NCI-H1048 (cell line): Measurements from ENCODE around the gene ADAM10.
A peak's percentile ranks its signal among the peaks of the same experiment; 100 is the strongest.

Source experiments
- DNase-seq: peaks from one replicate; lab custom pipeline; 2025; lab: John Stamatoyannopoulos, UW

ADAM10 gene

DNA sequence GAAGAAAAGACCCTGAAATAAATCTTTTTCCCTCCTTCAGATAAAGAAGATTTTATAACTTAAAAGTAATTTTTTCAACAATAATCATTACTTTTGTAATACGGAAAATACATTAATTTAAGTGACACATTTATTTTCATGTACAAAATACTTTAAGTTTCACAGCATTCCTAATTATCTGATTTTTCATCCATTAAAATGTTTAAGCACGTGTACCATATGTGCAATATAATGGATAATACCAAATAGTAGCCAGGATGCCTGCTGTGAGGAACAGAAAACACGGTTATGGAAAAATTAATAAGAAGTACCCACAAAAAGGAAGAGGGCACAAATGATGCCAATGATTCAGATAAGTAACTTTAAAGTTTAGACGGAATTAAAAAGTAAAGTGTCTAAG is 33.5 kb downstream of the ADAM10 start:
- DNase-seq, result no peak

DNA sequence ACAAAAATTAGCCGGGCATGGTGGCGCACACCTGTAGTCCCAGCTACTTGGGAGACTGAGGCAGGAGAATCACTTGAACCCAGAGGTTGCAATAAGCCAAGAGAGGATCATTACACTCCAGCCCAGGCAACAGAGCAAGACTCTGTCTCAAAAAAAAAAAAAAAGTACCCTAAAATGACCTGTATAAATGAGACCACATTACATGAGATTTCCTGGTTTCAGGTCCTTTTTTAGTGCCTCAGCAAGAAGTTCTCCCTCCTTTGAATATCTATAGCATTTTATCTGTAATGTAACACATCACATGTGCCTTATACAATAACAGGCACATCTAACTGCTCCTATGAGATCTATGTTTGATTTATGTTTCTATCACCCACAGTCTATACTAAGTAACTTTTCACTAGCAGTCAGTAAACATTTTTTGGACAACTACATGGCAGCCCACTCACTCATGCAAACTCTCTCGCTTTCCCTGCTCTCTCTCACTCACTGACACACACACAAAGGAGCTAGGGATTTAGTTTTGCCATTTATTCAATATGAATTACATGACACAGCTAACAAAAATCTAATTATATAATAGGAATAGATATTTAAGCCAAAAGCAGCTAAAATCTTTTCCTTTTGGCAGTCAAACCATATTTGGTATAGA is 34.1 kb downstream of the ADAM10 start:
- no peak for DNase-seq

- no peak for DNase-seq
These were observed 38.8 kb downstream of the ADAM10 start for GRCh38 chr15:58710701-58711100.

DNA sequence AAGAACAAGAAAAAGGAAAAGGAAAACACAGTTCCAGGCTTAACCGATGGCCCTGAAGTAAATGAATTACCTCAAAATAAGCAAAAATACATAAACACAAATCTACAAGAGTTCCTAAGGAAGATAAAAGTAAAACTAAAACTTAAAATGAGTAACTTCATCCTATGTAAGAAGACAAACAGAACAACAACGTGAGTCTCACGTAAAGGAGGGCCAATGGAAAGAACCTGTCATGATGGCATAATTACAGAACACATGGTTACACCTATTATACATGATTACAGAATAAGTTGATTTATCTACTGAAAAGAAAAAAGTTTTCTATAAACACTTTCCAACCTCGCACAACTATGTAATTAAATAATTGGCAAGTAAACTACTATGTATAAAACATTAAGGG is 42.1 kb downstream of the ADAM10 start:
- DNase-seq, result no peak

DNA sequence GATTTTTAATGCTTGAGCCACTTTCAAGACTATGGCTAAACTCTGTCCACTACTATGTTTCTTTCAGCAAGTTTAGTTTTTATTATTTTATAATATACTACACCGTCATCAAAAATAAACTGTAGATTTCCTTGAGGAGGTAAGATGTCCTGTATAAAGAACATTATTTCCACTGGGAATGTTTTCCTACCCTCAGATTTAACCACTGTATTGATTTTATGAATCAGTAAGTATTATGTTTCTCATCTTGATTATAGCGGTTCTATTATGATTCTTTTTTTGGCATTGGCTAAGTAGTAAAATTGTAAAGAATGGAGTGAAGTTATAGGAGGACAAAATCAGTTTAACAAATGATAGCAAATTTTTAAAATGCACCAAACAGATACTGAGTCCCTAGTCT is 44.4 kb downstream of the ADAM10 start:
- no peak for DNase-seq

DNA sequence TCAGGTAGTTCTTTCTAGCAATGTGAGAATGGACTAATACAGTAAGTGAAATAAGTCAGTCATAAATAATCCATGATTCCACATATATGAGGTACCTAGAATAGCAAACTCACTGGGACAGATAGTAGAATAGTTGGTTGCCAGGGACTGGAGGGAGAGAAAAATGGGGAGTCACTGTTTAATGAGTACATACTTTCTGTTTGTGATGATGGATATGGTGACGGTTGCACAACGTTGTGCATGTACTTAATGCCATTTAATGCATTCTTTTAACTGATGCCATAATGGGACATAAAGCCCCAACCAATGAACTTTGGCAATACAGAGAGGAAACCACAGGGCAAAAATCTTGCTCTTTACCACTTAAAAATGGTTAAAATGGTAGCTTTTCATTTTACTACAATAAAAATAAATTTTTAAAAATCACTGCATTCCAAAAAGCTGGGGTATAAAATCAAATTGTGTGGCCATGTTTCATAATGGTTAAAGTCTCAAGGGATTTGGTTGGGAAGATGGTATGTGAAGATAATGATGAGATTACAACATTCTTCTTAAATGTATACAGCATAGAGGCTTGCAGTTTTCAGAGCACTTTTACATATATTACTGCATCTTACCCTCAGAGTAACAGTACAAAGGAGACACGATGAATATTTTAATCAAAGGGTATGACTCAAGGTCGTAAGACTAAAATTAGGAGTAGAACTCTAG is 45.2 kb downstream of the ADAM10 start:
- no peak for DNase-seq

DNA sequence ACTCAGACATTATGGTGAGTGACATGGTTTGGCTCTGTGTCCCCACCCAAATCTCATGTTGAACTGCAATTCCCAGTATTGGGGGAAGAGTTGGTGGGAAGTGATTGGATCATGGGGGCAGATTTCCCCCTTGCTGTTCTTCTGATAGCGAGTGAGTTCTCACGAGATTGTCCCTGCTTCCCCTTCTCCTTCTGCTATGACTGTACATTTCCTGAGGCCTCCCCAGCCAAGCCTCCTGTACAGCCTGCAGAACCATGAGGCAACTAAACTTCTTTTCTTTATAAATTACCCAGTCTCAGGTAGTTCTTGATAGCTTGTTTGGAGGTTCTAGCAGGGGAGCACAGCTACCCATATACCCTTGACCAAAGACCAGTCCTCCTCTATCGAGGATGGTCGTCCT is 45.9 kb downstream of the ADAM10 start:
- DNase-seq, result no peak

GRCh38 chr15:58702233-58702632 is 47.3 kb downstream of the ADAM10 start:
- DNase-seq, result no peak

GRCh38 chr15:58701376-58701775 is 48.1 kb downstream of the ADAM10 start:
- peak; percentile 71 for DNase-seq

GRCh38 chr15:58699769-58700168 is 49.7 kb downstream of the ADAM10 start:
- DNase-seq, result no peak

GRCh38 chr15:58698887-58699641 is 50.4 kb downstream of the ADAM10 start:
- no peak for DNase-seq

- DNase-seq, result no peak
These were observed 52.3 kb downstream of the ADAM10 start for GRCh38 chr15:58697220-58697619.

- no peak for DNase-seq
These were observed 52.8 kb downstream of the ADAM10 start for GRCh38 chr15:58696738-58697137.

- DNase-seq, result no peak
These were observed 54.7 kb downstream of the ADAM10 start for GRCh38 chr15:58694641-58695398.

DNA sequence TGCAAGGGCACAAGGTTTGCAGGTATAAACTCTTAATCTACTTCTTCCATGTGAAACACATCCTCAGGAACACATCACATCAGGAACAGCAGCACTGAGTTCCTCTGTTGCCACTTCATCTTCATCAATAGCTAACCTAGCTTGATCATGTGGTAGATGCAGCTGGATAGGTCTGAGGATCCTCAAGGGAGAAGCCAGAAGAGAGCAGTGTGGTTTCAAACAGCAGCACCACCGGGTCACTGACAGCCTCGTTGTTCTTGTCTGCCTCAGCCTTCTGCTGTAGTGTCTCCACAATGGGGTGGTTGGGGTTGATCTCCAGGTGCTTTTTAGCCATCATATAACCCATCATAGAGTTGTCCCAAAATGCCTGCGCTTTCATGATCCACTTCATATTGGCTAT is 58.8 kb downstream of the ADAM10 start:
- DNase-seq, result no peak

GRCh38 chr15:58689646-58690045 is 59.9 kb downstream of the ADAM10 start:
- no peak for DNase-seq

GRCh38 chr15:58686286-58686685 is 63.2 kb downstream of the ADAM10 start:
- no peak for DNase-seq

- DNase-seq, result no peak
These were observed 64.8 kb downstream of the ADAM10 start for GRCh38 chr15:58684751-58685150.

GRCh38 chr15:58684036-58684710 is 65.3 kb downstream of the ADAM10 start:
- no peak for DNase-seq

GRCh38 chr15:58682234-58682633 is 67.3 kb downstream of the ADAM10 start:
- no peak for DNase-seq

DNA sequence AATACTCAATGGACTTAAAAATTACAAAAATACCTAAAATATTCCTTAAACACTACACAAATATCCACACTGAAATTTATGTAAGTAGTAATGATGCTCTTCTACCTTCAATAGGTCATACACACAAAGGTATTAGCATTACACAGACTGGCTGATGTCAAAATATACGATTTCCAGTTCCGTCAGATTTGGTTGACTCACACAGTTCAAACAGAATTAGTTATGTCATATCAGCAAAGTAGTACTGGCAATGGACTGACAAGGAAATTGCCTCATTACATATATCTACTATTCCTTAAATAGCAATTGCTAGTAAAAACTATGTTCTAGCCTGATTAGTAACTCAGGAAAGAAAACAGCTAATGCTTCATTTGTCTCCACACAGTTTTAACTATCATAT is 70.8 kb downstream of the ADAM10 start:
- no peak for DNase-seq

DNA sequence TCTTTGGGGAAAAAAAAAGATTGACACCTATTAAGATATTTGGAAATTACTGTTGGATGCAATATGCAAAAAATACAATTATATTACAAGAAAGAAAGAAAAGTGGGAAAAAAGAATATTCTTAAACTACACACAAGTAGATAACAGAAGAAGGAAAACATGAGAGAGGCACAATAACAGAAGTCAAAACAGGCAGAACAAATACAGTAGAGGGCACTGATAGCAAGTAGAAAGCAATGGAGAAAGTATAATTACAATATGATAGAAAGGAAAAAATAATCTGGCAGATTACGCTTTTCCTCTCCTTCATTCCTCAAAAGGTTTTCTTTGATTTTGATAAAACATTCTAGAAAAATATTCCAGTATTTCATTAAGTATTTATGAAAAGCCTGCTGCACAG is 72.1 kb downstream of the ADAM10 start:
- DNase-seq, result no peak
